ENCODE data around the gene TSPAN16. TPM values are rescaled to one million over a fixed set of nuclear protein-coding genes. Genes with fewer than 3 reads are reported as not detected.

Gene TSPAN16
- total RNA-seq, 6 experiments from 2014 or later = not detected

DNA sequence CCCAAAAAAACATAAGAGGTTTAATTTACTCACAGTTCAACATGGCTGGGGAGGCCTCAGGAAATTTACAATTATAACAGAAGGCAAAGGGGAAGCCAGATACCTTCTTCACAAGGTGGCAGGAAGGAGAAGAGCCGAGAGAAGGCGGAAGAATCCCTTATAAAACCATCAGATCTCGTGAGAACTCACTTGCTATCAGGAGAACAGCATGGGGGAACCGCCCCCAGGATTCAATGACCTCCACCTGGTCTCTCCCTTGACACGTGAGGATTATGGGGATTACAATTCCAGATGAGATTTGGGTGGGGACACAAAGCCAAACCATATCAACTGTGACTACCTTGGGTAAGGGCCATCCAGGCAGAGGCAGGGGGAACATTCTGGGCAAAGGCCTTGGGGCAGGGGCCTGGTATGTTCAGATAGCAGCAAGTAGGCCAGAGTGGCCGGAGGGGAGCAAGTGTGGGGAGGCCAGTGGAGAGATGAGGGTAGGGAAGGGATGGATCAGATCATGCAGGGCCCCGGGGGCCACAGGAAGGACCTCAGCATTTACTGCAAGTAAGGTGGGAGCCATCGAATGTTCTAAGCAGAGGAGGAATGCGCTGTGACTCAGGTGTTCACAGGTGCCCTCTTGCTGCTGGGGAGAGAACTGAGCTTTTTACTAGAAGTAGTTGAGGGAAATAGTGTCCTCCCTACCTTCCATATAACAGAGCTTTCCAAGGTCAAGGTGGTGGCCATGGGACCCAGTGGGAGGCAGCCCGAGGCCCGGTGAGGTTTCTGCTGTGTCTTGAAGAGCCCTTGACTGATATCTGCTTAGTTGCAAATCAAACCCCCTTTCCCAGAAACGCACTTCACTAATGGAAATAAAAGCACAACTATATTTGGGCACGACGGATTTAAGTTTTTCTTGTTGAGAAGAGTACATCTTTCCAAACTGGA, 25.5 kb downstream of the TSPAN16 start:
- TF ChIP-seq, protein P1, sequence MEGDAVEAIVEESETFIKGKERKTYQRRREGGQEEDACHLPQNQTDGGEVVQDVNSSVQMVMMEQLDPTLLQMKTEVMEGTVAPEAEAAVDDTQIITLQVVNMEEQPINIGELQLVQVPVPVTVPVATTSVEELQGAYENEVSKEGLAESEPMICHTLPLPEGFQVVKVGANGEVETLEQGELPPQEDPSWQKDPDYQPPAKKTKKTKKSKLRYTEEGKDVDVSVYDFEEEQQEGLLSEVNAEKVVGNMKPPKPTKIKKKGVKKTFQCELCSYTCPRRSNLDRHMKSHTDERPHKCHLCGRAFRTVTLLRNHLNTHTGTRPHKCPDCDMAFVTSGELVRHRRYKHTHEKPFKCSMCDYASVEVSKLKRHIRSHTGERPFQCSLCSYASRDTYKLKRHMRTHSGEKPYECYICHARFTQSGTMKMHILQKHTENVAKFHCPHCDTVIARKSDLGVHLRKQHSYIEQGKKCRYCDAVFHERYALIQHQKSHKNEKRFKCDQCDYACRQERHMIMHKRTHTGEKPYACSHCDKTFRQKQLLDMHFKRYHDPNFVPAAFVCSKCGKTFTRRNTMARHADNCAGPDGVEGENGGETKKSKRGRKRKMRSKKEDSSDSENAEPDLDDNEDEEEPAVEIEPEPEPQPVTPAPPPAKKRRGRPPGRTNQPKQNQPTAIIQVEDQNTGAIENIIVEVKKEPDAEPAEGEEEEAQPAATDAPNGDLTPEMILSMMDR (IDR thresholded peaks at IDR 0.05) = no peak
- Mint-ChIP-seq H3K36me3 (ENCODE audit: low read depth) (no peaks in the 10 kb centered on the region), H3K4me1 (ENCODE audit: low read depth) (peaks cover 19% of the 10 kb centered on the region), H3K9me3 (no peaks in the 10 kb centered on the region), H3K4me3 (no peak overlapping the region), H3K27ac (no peak overlapping the region), H3K27me3 (ENCODE audit: insufficient read depth) (peaks cover 10% of the 10 kb centered on the region; the same call in 1 of the 2 replicates)
- no peak for DNase-seq

DNA sequence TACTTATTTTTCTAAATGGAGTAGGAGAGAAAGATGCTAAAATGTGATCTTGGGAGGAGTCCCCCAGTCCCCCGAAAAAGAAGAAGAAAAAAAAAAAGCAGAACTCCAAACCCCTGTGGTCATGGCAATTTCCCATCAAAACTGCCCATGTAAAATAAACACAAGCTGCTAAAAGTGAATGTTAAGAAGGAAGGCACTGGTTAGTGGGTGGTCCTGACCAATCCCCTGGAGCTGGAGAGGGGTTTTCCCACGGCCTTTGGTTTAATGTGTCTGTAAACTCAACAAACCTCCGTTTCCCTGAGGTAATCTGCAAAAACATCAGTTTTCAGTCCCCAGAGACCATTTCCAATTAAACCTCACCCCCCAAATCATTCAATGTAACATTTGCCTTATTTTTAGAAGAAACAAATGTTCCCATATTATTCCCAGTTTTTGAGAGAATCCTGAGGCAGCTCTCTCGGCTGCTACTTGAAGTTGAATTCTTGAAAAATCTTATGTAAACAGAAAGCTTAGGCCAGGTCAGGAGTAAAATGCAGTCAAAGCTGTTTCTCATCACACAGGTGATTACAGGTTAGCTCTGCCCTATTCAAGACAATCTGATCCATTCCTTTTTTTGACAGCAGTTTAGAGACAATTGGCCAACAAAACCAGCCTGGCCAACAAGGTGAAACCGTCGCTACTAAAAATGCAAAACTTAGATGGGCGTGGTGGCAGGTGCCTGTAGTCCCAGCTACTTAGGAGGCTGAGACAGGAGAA, 26.5 kb downstream of the TSPAN16 start:
- Mint-ChIP-seq H3K36me3 (ENCODE audit: low read depth) (no peaks in the 10 kb centered on the region), H3K27me3 (ENCODE audit: insufficient read depth) (peaks cover 10% of the 10 kb centered on the region; the same call in 1 of the 2 replicates), H3K27ac (no peak overlapping the region), H3K9me3 (no peaks in the 10 kb centered on the region), H3K4me1 (ENCODE audit: low read depth) (peaks cover 19% of the 10 kb centered on the region), H3K4me3 (no peak overlapping the region)
- no peak for DNase-seq
- TF ChIP-seq, protein P1 (IDR thresholded peaks at IDR 0.05) = no peak

DNA sequence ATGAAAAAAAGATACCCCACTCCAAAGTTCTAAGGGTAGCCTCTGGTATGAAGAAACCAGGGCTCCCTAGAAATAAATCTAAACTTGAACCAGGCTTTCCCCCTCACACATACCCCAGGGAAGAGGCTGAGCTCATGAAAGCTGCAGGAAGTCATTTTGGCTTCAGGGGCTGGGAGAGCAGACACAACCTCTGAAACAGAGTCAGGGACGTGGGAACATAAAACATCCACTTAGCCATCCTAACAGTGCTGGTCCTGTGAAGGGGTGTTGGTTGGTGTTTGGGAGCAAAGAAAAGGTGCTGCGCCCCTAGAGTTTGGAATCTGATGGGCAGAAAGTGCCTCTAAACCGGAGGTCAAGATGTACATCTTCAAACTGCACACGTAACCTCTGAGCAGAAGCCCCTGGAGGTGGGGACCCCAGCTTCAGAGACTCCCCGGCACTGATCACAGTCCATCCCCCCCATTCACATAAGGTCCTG, 27.7 kb downstream of the TSPAN16 start:
- Mint-ChIP-seq H3K27ac (peak overlapping the region; percentile 87), H3K4me3 (peak overlapping the region; percentile 76), H3K27me3 (ENCODE audit: insufficient read depth) (peaks cover 4% of the 10 kb centered on the region; the same call in 1 of the 2 replicates), H3K9me3 (no peaks in the 10 kb centered on the region), H3K4me1 (ENCODE audit: low read depth) (peaks cover 19% of the 10 kb centered on the region), H3K36me3 (ENCODE audit: low read depth) (no peaks in the 10 kb centered on the region)
- DNase-seq = no peak
- TF ChIP-seq, protein P1 (IDR thresholded peaks at IDR 0.05) = 0 out of 2 replicates have a peak, but pooled peaks have one; percentile 6

DNA sequence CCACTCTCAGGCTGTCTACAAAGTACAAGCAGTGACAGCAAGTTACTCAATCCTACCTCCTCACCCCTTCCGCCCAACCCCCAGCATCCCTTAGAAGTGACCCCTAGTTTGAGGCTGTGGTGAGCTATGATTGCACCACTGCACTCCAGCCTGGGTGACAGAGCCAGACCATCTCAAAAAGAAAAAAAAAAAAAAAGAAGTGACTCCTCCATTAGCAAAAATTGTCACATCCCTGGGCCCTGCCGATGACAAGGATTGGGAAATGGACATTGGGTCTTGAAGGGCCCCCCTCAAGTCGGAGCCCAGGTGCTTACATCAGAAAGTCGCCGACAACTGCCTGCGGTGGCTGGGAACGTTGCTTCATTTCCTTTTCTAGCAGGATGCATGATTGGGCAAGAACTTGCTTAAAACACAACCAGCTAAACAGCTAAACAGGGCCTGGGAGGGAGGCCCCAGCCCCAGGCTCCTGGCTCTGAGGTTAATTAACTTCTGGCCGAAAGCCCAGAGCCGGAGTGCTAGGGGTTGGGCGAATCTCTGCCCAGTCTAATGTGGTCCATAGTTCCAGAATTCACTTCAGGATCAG, 28.2 kb downstream of the TSPAN16 start:
- DNase-seq = peak; percentile 86
- Mint-ChIP-seq H3K9me3 (no peaks in the 10 kb centered on the region), H3K27me3 (ENCODE audit: insufficient read depth) (peaks cover 4% of the 10 kb centered on the region; the same call in 1 of the 2 replicates), H3K4me3 (peak overlapping the region; percentile 76), H3K4me1 (ENCODE audit: low read depth) (peaks cover 19% of the 10 kb centered on the region), H3K27ac (peak overlapping the region; percentile 87), H3K36me3 (ENCODE audit: low read depth) (no peaks in the 10 kb centered on the region)
- TF ChIP-seq, protein P1 (IDR thresholded peaks at IDR 0.05) = no peak

DNA sequence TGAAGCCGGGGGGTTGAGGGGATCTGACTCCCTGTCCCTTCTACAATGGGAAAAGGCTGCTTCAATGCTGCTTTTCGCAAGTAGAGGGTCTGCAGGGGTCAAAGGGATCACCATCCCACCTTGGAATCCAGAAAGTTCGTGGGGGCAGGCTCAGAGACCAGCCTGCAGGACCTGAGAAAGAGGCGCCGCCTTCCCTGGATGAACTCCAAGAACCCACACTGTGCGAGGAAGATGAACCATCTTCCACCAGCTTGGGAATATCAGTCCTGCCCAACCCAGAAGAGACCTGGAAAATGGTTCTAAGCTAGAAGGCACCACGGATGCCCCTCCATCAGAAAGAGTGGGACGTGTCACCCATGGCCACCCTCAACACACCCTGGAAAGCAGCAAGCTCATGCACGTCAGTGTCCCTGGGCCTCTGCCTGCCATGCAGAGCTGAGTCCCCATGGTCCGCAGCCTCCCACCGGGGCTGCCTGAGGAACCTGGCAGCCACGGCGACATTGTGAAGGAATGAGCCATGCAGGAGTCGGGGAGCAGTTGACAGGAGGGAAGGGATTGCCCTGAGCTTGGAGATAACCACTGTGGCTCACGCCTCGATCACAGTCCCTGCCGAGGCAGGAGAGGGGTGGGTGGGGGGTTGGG, 28.9 kb downstream of the TSPAN16 start:
- H3K36me3 Mint-ChIP-seq (ENCODE audit: low read depth) = no peaks in the 10 kb centered on the region
- peak overlapping the region; percentile 87 for H3K27ac Mint-ChIP-seq
- peaks cover 4% of the 10 kb centered on the region; the same call in 1 of the 2 replicates for H3K27me3 Mint-ChIP-seq (ENCODE audit: insufficient read depth)
- no peak for DNase-seq
- peak overlapping the region; percentile 76; the same call in 1 of the 2 replicates for H3K4me3 Mint-ChIP-seq
- no peaks in the 10 kb centered on the region for H3K9me3 Mint-ChIP-seq
- peaks cover 19% of the 10 kb centered on the region for H3K4me1 Mint-ChIP-seq (ENCODE audit: low read depth)
- TF ChIP-seq, protein P1 (IDR thresholded peaks at IDR 0.05) = no peak
